Fibroblast of peridontal ligament (primary cell): ENCODE results near the gene BHLHE41.

Experiments
- DNase-seq: peaks from one replicate; pipeline ENCODE4 v3.0.0-alpha.2; 2010; ENCODE audit errors: extremely low read depth

The BHLHE41 gene

DNA sequence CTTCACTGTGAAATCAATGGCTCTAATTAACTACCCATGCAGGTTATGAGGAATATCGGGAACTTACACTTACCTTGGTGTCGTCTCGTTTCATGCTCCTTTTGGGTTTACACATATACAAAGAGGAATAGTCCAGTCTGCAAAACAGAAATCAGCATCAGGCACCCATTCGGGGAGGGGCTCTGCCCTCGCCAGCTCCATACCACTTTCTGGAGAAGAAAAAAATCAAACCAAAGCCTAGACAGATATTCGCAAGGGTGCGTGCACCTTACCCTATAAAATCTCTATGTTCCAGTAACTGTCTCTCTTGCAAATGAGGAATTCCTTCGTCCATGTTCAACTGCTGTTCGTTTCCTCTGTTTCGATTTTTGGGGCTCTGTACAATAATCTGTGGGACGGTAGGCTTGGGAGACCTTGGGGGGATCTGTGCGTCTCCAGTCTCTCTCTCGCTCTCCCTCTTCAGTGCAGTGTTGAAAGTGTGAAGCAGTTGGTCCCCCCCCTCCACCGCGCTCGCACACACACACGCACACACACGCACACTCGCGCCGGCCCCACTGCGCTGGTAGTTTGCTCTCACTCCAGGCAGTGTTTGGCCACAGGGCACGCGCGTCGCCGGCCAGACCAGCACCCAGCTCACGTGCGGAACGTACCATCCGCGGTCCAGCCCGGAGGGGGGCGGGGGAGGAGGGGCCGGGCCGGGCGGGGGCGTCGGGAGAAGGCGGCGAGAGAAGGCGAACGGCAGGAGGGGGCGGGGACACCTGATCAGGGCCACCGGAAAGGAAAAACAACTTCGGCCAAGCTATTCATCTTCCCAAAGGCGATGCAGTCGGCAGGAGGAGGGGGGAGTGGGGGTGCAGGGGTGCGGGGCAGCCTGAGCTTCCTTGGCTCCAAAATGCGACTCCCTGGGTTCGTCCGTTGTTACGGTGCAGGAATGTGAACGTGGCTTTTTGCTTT is at the start of gene BHLHE41:
Gene BHLHE41 (minus strand): TSS at position 592 of the 954 bp plus-strand sequence. CDS start 258 bp downstream, at position 334.
- DNase-seq, result no peak

DNA sequence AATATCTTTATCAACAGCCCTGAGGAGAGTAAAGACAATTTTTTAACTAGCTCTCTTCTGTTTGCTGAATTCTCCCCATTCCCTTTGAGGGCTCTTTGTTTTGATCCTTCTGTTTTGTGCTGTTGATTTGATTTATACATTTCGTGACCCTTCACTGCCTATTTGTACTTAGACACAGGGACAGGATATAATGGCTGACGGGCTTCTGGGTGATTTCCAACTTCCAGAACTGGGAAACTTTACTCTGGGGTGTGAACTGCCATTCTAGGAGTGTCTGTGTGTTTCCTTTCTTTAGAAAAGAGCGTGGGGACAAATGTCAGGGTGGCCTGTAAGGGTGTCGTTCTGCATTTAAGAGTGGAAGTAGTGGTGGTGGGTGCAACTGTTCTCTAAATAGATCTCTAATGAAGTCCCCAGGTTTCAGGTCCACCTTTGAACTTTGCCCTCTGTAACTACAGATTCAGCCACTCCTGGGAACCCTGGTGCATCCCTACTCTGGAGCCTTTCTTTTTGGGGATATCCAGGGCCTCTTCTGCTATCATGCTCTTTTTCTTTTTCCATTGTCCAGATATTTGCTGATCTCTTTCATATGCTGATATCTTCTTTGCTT is 48.2 kb upstream of the BHLHE41 start:
- DNase-seq, result no peak

DNA sequence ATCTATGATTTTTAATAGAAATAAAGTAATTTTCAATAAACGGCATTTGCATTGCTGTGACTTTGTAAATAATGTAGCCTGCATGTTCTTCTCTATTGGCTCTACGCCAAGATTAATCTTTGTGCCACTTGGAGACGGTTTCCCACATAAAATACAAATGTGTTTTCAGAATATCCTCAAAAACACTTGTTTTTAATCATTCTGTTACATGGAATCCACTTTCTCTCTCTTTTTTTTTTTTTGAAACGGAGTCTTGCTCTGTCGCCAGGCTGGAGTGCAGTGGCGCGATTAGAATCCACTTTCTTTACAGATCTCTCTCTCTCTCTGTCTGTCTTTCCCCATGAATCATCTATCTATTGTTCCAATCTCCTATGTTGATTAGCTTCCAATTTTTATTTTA is 47.7 kb upstream of the BHLHE41 start:
- no peak for DNase-seq

DNA sequence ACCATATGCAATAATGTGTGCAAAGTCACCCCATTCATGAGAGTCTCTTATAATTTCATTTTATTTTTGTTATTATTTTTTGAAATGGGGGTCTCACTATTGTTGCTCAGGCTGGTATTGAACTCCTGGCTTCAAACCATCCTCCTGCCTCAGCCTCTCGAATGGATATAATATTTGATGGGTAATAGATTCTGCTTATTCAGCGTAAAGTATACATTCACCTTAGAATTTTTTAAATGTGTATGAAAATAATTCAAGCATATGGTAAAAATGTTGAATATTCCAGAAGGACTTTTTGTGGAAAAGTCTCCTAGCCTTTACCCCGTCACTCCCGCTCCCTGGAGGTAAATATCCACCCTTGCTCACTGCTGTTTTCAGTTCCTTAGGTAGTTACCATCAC is 47.2 kb upstream of the BHLHE41 start:
- DNase-seq, result no peak

DNA sequence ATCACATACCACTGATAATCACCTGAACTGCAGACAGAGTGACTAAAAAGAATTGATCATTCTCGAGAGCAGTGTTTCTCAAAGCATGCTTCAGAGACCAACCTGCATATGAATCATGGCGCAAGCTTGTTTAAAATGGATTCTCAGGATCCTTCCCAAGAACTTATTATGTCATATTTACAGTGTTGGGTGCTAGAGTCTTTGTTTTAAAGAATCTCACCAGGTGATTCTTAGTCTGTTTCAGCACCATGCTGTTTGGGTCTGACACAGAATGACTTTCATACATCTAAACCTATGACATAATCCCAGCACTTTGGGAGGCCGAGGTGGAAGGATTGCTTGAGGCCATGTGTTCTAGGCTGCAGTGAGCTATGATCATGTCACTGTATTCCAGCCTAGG is 39.3 kb upstream of the BHLHE41 start:
- DNase-seq, result no peak

DNA sequence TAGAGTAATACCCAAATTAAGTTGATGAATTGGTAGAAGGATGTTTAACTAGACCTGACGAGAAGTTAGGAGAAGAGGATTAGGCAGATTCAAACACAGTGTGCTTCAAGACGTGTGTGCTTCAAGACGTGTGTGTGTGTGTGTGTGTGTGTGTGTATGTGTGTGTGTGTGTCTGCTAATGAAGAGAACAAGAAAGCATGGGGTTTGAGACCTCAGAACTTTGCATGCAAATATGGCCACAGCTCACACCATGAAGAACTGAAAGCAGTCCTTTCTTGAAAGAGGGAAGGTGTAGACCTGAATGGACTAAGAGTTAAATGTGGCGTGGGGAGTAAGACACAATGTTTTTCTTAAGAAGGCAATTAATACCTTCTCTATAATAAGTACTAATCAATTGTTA is 38.1 kb upstream of the BHLHE41 start:
- no peak for DNase-seq

DNA sequence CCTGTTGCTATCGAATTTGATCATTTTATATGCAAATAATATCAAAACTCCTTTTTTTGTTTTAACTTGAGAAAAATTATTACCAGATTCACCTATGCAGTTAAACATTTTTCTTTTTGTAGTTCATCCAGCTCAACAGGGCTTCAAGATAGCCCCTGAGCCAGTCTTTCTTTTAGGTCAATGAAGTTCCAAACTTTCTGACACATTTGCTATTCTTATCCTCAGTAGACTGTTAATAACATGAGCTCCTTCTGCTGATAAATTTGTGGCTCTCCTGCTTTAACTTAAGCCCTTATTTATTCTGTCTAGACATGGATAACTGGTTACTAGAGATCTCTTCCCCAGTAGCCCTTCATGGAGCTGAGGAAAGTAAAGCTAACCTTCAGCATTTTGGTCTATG is 37.3 kb upstream of the BHLHE41 start:
- DNase-seq, result no peak

DNA sequence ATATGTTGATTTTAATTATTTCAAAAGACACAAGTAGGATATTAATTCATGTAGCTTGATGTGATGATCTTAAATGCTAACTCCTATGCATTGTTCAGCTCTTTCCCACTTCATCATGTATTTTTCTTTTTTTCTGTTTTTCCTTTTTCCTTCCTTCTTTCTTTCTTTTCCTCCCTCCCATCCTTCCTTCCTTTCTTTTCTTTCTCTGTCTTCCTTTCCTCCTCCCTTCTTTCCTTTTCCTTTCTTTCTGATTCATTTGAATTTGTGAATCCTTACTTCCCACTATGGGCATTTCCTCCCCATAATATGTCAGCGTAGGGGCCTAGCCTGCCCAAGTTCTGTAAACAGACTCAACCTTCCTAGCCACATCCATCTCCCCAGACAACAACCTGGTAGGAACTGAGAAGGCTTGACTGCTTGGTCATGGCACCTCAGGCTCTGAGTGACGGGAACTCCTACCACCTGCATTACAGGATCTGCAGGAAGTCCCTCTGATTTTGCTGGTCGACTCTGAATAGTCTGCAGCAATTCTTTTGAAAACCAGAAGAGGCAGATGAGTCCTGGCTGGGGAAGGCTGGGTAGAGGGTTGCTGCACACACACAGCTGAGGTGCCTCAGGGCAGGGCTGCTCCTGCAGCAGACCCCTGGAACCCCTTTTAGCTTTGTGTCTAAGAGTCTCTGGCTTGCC is 33.4 kb upstream of the BHLHE41 start:
- DNase-seq, result no peak

DNA sequence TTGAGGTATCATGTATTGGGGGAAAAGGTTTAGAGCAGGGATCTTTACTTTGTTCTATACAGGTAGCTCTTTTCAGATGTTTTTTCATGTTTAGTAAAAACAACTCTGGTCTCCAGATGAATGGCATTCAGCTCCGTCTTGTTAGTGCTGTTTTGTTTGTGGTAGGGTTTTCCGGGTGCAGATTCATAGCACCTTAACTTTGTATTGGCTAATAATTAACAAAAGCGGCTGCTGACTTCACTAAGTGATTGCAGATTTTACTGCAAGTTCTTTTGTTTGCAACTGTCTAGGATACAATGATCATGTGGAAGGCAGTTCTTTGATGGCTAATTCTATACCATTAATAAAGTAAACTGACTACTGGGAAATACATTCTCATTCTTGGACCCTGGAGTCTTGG is 32.2 kb upstream of the BHLHE41 start:
- DNase-seq, result no peak

DNA sequence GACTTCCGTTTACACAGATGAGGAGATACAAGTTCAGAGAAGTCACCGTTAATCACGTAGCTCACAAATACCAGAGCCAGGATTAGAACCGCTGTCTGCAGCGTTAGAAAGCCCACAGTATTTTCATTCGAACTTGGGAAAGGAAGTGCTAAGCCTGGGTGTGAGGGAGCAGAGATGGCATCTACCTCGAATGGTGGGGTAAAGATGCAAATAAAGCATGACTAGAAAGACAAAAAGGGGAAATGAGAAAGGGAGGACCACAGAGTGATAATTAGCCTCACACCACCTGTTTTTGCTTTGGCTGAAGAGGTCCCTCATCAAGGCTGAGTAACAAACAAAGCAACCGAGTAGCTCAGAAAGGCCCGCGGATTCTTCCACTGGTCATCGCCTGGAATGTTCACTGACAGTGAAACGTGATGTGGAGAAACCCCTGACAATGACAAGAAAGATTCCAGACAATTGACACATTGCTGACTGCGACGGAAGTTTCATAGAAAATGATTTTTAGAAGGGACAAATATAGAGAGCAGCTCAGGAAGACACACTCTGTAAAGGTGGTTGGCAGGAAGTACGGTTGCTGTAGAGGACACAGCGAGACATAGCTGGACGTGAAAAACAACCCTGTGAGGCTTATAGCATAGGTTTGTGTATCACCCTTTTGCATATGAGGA is 31.5 kb upstream of the BHLHE41 start:
- no peak for DNase-seq

DNA sequence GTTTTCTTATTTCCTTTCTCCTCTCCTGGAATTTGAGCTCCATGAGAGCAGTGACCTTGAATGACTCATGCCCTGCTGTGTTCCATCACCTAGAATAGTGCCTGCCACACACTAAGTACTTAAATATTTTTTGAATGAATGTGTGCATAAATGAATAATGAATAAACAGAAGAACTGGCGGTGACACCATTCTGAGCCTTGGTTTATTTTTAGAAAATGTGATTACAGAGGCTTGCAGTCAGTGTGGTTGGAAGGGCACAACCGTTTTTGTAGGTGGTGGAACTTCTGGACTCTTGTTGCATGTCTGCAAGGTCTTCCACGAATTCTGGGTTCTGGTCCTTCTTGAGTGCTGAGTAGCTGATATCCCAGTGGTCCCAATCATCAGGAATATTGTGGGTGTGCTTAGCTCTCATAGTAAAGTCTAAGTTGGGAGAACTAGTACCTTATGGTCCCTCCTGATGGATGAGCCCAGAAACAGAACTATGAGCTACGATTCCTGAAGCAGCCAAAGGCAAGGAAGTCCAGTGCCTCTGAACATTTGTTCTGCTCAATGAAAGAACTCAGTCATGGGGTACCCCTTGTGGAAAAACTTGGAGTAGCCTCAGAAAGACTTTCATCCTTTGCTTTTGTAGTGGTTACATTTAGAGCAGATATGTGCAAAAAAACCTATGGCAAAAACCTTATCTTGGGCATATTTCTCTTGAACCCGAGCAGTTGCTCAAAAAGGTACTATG is 28.8 kb upstream of the BHLHE41 start:
- peak; percentile 87 for DNase-seq

DNA sequence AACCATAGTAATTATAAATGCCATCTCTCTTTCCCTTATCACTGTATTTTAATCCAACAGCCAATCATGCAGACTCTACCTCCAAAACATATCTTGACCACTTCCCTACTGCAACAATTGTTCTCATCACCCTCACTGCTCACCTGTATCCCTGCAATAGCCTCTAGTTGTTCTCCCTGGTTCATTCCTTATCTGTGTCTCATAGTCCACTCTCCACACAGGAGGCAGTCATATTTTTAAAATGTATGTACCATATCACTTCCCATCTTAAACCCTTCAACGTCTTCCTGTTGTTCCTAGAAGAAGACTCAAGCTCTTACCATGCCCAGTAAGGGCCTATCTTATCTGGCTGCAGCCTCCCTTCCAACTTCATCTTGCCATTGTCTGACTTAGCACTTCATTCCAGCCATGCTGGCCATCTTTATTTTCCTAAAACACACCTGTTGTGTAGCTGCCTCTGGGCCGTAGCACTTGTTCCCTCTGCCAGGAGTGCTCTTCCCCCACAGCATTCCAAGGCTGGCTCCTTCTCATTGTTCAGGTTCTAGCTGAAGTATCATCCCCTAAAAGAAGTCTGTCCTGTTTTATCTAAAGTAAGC is 27.8 kb upstream of the BHLHE41 start:
- no peak for DNase-seq

DNA sequence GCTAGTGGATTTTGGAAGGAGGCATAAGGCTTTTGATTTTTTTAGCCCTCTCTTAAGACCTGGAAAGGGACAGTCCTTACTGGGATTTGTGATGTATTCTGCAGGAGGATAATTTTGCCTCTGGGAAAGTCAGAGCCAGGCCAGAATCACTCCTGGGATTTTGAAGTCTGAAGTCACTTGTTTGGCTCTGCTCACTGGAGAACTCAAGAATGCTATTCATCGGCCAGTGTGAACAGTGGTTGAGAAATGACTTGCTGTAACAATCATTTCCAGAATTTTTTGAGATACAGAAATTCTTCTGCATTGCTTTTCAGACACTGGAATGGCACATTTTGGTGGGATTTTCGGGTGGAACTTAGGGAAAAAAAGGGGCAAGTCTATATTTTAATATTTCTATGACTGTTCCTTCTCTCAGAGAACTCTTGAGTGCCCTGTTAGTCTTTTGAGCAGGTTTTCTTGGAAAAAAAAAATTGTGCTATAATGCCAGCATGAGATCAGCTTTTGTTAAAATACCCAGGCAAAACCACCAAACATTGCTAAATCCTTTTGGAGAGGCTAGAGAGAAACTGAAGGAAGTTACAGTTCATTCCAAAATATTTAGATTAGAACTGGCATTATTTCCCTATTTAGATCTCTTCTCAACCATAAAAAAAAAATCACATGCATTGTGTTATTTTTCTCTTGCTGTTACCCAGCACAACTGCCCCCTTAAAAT is 26.1 kb upstream of the BHLHE41 start:
- peak; percentile 87 for DNase-seq

DNA sequence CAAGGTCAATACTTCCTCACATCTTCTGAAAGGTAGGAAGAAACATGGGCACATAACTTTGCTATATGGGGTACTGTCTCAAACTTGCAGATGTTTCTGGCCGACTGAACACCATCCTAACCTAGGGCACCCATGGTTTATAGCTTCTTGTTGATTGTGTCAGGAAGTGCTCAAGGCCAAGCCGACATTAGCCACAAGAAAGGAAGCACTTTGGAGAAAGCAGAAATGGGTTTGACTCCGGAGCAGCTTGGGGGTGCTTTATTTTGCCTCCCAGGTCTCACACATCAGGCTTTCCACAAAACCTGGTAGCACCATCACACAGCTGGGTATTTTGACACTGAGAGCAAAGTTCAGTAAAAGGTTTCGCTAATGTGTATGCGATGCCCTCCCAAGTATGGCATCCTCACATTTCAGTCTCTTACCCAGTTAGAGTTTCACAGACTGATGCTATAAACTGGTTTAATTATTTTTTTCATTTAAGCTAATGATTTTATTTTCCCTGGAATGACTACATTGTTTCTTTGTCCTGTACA is 25.2 kb upstream of the BHLHE41 start:
- DNase-seq, result no peak

DNA sequence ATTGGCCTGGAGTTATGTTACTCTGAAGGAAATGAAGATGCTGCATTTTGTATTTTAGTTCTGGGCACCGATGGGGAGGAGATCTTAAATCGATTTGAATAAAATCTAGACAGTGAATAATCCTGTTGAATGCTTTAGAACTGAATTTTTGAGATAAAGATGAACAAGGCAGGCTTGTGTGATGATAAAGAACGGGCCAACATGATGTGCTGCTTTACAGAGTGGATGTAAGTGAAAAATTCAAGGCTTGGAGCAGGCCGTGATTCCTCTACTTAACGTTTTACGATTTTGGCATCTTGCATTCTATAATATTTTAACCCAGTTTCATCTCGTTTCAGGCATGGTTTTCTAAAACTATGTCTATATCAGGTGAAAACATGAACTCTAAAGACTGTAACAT is 23.5 kb upstream of the BHLHE41 start:
- no peak for DNase-seq

DNA sequence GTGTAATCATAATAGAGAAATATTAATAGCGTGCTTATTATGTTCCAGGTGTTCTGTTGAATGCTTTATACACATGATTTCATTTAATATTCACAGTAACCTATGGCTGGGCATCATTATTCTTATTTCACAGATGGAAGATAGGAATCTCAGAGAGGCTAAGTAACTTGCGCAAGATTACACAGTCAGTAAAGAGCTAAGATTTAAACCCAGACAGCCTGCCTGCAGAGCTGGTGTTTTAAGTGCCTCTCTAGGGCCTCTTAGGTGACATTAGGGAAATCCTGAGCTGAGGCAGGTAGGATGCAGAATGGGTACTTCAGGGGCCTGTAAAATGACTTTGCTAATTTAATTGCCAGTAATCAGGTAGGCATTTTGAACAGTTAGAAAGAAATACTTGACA is 18.5 kb upstream of the BHLHE41 start:
- DNase-seq, result no peak

DNA sequence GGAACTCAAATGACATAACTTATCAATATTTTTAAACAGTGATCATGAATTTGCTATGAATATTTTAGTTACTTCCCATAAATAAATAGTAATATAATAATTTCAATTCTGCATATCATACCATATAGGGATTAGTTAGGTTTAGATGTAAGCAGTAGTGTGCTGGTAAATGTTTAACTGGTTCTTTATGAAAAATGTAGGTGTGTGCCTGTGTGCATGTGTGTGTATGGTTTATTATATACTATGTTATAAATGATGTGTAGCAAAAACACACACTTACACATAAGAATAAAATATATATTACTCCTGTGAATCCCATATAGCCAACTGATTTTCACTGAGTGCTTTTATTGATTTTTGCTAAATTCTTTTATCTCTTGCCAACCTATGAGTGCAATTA is 14.0 kb upstream of the BHLHE41 start:
- DNase-seq, result no peak

DNA sequence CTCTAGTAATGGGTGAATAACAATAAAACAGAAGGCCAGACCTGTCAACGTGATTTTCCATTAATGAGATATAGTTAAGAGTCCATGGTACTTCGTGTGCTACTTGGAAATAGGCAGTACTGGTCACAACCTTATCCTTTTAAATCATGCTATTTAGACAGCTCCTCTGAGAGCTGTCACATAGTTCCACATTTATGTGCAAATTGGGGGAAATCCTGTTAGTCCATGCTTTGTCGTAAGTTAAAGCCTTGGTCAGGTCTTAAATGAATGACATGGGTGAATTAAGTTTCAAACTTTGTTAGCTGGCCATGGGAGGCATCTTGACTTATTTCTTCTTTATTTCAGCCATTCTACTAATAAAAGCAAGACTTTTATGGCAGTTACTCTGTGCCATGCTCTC is 11.9 kb upstream of the BHLHE41 start:
- DNase-seq, result no peak

DNA sequence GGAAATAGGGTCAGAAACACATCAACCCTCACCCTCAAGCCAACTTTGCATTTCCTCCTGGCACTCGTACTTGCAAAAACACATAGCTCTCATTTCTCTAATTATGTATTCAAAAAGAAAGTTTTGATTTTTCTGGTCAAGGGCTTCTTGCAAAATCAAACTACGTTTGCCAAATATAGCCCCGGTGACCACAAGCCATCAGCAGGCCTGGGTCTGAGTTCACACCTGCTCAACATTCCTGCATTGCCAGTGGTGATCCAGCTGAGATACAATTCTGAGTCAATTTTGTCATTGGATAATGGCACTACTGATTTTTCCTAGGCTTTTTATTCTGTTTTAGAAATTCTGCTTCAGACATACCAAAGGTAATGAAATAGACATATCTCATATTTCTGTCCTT is 10.7 kb upstream of the BHLHE41 start:
- DNase-seq, result no peak

DNA sequence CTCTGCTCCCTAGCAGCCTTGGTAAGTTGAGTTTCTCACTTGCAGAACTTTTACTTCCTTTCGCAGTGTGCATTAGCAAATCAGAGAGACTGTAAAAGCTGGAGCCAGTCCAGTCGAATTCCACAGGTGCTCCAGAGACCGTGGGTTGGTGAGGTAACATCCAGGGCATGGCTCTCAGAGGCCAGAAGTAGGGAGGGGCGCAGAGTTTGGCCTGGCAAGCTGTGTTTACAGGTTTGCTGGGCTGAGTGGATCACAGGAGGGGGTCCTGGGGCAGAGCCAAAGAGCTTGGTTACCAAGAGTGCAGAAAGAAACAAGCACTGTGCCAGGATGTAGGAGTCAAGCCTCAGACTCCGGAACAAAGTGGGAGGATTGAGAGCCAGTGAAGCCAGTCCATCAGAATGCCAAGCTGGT is 10.2 kb upstream of the BHLHE41 start:
- DNase-seq, result no peak
